ENCODE measurements around the gene CELF4.

GRCh38 chr18:37246779-37247340 lies 318.7 kb downstream of the CELF4 start:
- no peak for TF ChIP-seq CTCF (IDR thresholded peaks at IDR 0.05)
- no peak for TF ChIP-seq POLR2AphosphoS5 (IDR thresholded peaks at IDR 0.05)
